ENCODE data around the gene ARID3C. TPM values are rescaled to one million over a fixed set of nuclear protein-coding genes. Genes with fewer than 3 reads are reported as not detected.

Gene ARID3C
- polyA plus RNA-seq, 1 of the 3 experiments (the other 2 are of a cell fraction), result 0.08 TPM

GRCh38 chr9:34580358-34580757, 48.5 kb downstream of the ARID3C start:
- 50% methylated on average over 1 of the region's 8 CpGs for WGBS (ENCODE audit: low lambda C conversion rate)
- Histone ChIP-seq H2AFZ (ENCODE audit: low read depth) (no peak overlapping the region), H3K9me3 (no peaks in the 10 kb centered on the region), H3K4me1 (ENCODE audit: control insufficient read depth in 1 of 2, insufficient read depth in 2 of 2, low read depth in 1 of 2, low read length in 1 of 2) (peaks cover 0 to 85% of the 10 kb centered on the region in 2 experiments; a peak in 2 of 4 replicates), H4K20me1 (ENCODE audit: insufficient read depth) (no peaks in the 10 kb centered on the region), H3K4me3 (ENCODE audit: low read depth in 2 of 2, low read length in 1 of 2) (no peak overlapping the region), H3K36me3 (replicated peaks in 1 of 2; ENCODE audit: control insufficient read depth in 1 of 2, insufficient read depth in 2 of 2, low read length in 1 of 2) (no peaks in the 10 kb centered on the region), H3K79me2 (ENCODE audit: insufficient read depth) (no peaks in the 10 kb centered on the region), H3K9me2 (no peaks in the 10 kb centered on the region), H3F3A (replicated peaks; ENCODE audit: insufficient read depth) (no peaks in the 10 kb centered on the region), H3K27me3 (ENCODE audit: insufficient read depth) (peaks cover 34% of the 10 kb centered on the region), H3K9ac (no peak overlapping the region), H3K27ac (ENCODE audit: low read depth in 2 of 2, low read length in 1 of 2) (peak overlapping the region in 1 of 2 experiments; percentile 91; a peak in 2 of 4 replicates), H3K4me2 (no peak overlapping the region)
- TF ChIP-seq ELF1 (IDR thresholded peaks at IDR 0.05) (no peak), FOXM1 (IDR thresholded peaks at IDR 0.05; ENCODE audit: low read depth) (no peak), EZH2phosphoT487 (IDR thresholded peaks at IDR 0.05; ENCODE audit: borderline replicate concordance, low read depth) (no peak), MXI1 (IDR thresholded peaks at IDR 0.05; ENCODE audit: low read depth, low read length) (no peak), YY1 (IDR thresholded peaks at IDR 0.05; ENCODE audit: low read depth) (no peak), SIN3A (IDR thresholded peaks at IDR 0.05; ENCODE audit: borderline replicate concordance, low read depth, low read length) (no peak), RFX5 (IDR thresholded peaks at IDR 0.05; ENCODE audit: low read length) (no peak), RAD21 (IDR thresholded peaks at IDR 0.05; ENCODE audit: low read length) (no peak), PBX3 (IDR thresholded peaks at IDR 0.05) (no peak), CTCF (IDR thresholded peaks at IDR 0.05) (no peak)
- TF ChIP-seq, protein P1, sequence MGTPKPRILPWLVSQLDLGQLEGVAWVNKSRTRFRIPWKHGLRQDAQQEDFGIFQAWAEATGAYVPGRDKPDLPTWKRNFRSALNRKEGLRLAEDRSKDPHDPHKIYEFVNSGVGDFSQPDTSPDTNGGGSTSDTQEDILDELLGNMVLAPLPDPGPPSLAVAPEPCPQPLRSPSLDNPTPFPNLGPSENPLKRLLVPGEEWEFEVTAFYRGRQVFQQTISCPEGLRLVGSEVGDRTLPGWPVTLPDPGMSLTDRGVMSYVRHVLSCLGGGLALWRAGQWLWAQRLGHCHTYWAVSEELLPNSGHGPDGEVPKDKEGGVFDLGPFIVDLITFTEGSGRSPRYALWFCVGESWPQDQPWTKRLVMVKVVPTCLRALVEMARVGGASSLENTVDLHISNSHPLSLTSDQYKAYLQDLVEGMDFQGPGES (IDR thresholded peaks at IDR 0.05; ENCODE audit: low read depth, low read length), result no peak
- no peak for DNase-seq
- POLR2A ChIA-PET, result interaction anchor here (1.3 kb wide), 1 partner anchor 10 kb away, joined by 3 read pairs; no protein-coding TSS in a partner anchor
- CTCF ChIA-PET, result interaction anchor here (0.9 to 12.0 kb wide), 8 partner anchors 9 to 117 kb away, joined by 3 to 129 read pairs (median 5); no protein-coding TSS in a partner anchor

GRCh38 chr9:34579808-34580163, 49.1 kb downstream of the ARID3C start:
- H4K20me1 ChIP-seq (ENCODE audit: insufficient read depth), result no peaks in the 10 kb centered on the region
- H3K9ac ChIP-seq, result no peak overlapping the region
- H3K36me3 ChIP-seq (replicated peaks in 1 of 2; ENCODE audit: control insufficient read depth in 1 of 2, insufficient read depth in 2 of 2, low read length in 1 of 2), result no peaks in the 10 kb centered on the region
- H3K4me1 ChIP-seq (ENCODE audit: control insufficient read depth in 1 of 2, insufficient read depth in 2 of 2, low read depth in 1 of 2, low read length in 1 of 2), result peaks cover 0 to 86% of the 10 kb centered on the region in 2 experiments; a peak in 2 of 4 replicates
- H3K27ac ChIP-seq (ENCODE audit: low read depth in 2 of 2, low read length in 1 of 2), result peak overlapping the region in 1 of 2 experiments; percentile 91; a peak in 2 of 4 replicates
- H3K4me2 ChIP-seq, result no peak overlapping the region
- peaks cover 33% of the 10 kb centered on the region for H3K27me3 ChIP-seq (ENCODE audit: insufficient read depth)
- H3K9me3 ChIP-seq, result no peaks in the 10 kb centered on the region
- no peaks in the 10 kb centered on the region for H3K9me2 ChIP-seq
- WGBS (ENCODE audit: low lambda C conversion rate), result 88% methylated on average over 5 of the region's 5 CpGs
- ChIA-PET CTCF (interaction anchor here (0.6 to 12.0 kb wide), 12 partner anchors 8 to 117 kb away, joined by 3 to 129 read pairs (median 5); partner anchors contain the start of gene CNTFR), POLR2A (interaction anchor here (0.7 to 2.3 kb wide), 4 partner anchors 8 to 24 kb away, joined by 3 to 10 read pairs (median 6); no protein-coding TSS in a partner anchor)
- no peaks in the 10 kb centered on the region for H3K79me2 ChIP-seq (ENCODE audit: insufficient read depth)
- no peak overlapping the region for H2AFZ ChIP-seq (ENCODE audit: low read depth)
- DNase-seq, result no peak
- no peaks in the 10 kb centered on the region for H3F3A ChIP-seq (replicated peaks; ENCODE audit: insufficient read depth)
- no peak overlapping the region for H3K4me3 ChIP-seq (ENCODE audit: low read depth in 2 of 2, low read length in 1 of 2)
- no peak for TF ChIP-seq GABPA (IDR thresholded peaks at IDR 0.05; ENCODE audit: low read depth)
- TF ChIP-seq CHD2 (IDR thresholded peaks at IDR 0.05; ENCODE audit: low read length, partially characterized antibody), result no peak
- no peak for TF ChIP-seq CTCF (IDR thresholded peaks at IDR 0.05)
- TF ChIP-seq, protein P2, sequence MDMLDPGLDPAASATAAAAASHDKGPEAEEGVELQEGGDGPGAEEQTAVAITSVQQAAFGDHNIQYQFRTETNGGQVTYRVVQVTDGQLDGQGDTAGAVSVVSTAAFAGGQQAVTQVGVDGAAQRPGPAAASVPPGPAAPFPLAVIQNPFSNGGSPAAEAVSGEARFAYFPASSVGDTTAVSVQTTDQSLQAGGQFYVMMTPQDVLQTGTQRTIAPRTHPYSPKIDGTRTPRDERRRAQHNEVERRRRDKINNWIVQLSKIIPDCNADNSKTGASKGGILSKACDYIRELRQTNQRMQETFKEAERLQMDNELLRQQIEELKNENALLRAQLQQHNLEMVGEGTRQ (IDR thresholded peaks at IDR 0.05; ENCODE audit: borderline replicate concordance, low read depth, low read length), result no peak
- no peak for TF ChIP-seq TEAD4 (IDR thresholded peaks at IDR 0.05; ENCODE audit: borderline replicate concordance, insufficient read depth)
- no peak for TF ChIP-seq FOXJ3 (CRISPR knock-in tag; IDR thresholded peaks at IDR 0.05)
- TF ChIP-seq RFX5 (IDR thresholded peaks at IDR 0.05; ENCODE audit: low read length), result no peak
- TF ChIP-seq RAD21 (IDR thresholded peaks at IDR 0.05; ENCODE audit: low read length), result no peak
- TF ChIP-seq EZH2phosphoT487 (IDR thresholded peaks at IDR 0.05; ENCODE audit: borderline replicate concordance, low read depth), result no peak
- TF ChIP-seq MXI1 (IDR thresholded peaks at IDR 0.05; ENCODE audit: low read depth, low read length), result no peak
- TF ChIP-seq PBX3 (IDR thresholded peaks at IDR 0.05), result no peak
- TF ChIP-seq POLR2AphosphoS5 (IDR thresholded peaks at IDR 0.05; ENCODE audit: low read depth, low read length), result no peak
- TF ChIP-seq NRF1 (IDR thresholded peaks at IDR 0.05; ENCODE audit: low read depth, low read length), result no peak
